Measurements from ENCODE around the gene PPP1R1C. TPM values are rescaled to one million over a fixed set of nuclear protein-coding genes. Genes with fewer than 3 reads are reported as not detected.
"Not testable (repeated sequence)": the region's sequence is repeated elsewhere in the genome, so short reads cannot be mapped to it uniquely, and the experiment has no call there.

PPP1R1C gene
- total and polyA plus RNA-seq, 2 donors from 2014 or later = 2.5 TPM

GRCh38 chr2:181955010-181955409 lies 30.6 kb upstream of the PPP1R1C start:
- Histone ChIP-seq H3K27me3 (ENCODE audit: control insufficient read depth, insufficient read depth, low read length) (no peaks in the 10 kb centered on the region), H3K4me1 (ENCODE audit: control insufficient read depth in 2 of 3, insufficient read depth in 2 of 3, low read depth in 1 of 3, low read length in 3 of 3) (peaks cover 0 to 4% (median 0%) of the 10 kb centered on the region in 3 donors), H3K9ac (ENCODE audit: low read length in 3 of 3) (no peak overlapping the region), H3K4me3 (ENCODE audit: low read length in 3 of 3) (no peak overlapping the region), H3K36me3 (ENCODE audit: control insufficient read depth in 2 of 3, insufficient read depth in 3 of 3, low read length in 3 of 3) (no peaks in the 10 kb centered on the region), H3K9me3 (ENCODE audit: control insufficient read depth in 2 of 3, insufficient read depth in 1 of 3, low read length in 3 of 3) (no peaks in the 10 kb centered on the region), H3K27ac (ENCODE audit: low read depth in 2 of 2, low read length in 2 of 2) (no peak overlapping the region)
- DNase-seq (no peak), FAIRE-seq (no peak)
- no peak for TF ChIP-seq CTCF (IDR thresholded peaks at IDR 0.05; ENCODE audit: borderline replicate concordance, extremely low read depth, insufficient read depth)
- intact Hi-C loops (cut with DNase I) = no loop called here

GRCh38 chr2:181955866-181956265 lies 29.8 kb upstream of the PPP1R1C start:
- DNase-seq; H3K9ac ChIP-seq (ENCODE audit: low read length in 3 of 3); H3K9me3 ChIP-seq (ENCODE audit: control insufficient read depth in 2 of 3, insufficient read depth in 1 of 3, low read length in 3 of 3); H3K36me3 ChIP-seq (ENCODE audit: control insufficient read depth in 2 of 3, insufficient read depth in 3 of 3, low read length in 3 of 3); H3K4me3 ChIP-seq (ENCODE audit: low read length in 3 of 3); FAIRE-seq; H3K4me1 ChIP-seq (ENCODE audit: control insufficient read depth in 2 of 3, insufficient read depth in 2 of 3, low read depth in 1 of 3, low read length in 3 of 3); H3K27me3 ChIP-seq (ENCODE audit: control insufficient read depth, insufficient read depth, low read length); H3K27ac ChIP-seq (ENCODE audit: low read depth in 2 of 2, low read length in 2 of 2); intact Hi-C loops (cut with DNase I): not testable (repeated sequence)

- Histone ChIP-seq H3K27ac (ENCODE audit: low read depth in 2 of 2, low read length in 2 of 2) (no peak overlapping the region), H3K9ac (ENCODE audit: low read length in 3 of 3) (no peak overlapping the region), H3K9me3 (ENCODE audit: control insufficient read depth in 2 of 3, insufficient read depth in 1 of 3, low read length in 3 of 3) (no peaks in the 10 kb centered on the region), H3K4me1 (ENCODE audit: control insufficient read depth in 2 of 3, insufficient read depth in 2 of 3, low read depth in 1 of 3, low read length in 3 of 3) (peaks cover 0 to 4% (median 0%) of the 10 kb centered on the region in 3 donors), H3K27me3 (ENCODE audit: control insufficient read depth, insufficient read depth, low read length) (no peaks in the 10 kb centered on the region), H3K4me3 (ENCODE audit: low read length in 3 of 3) (no peak overlapping the region), H3K36me3 (ENCODE audit: control insufficient read depth in 2 of 3, insufficient read depth in 3 of 3, low read length in 3 of 3) (no peaks in the 10 kb centered on the region)
- FAIRE-seq (no peak), DNase-seq (no peak)
- TF ChIP-seq CTCF (IDR thresholded peaks at IDR 0.05; ENCODE audit: borderline replicate concordance, extremely low read depth, insufficient read depth) = no peak
- intact Hi-C loops (cut with DNase I) = no loop called here
Observed at GRCh38 chr2:181957668-181958067, 28.0 kb upstream of the PPP1R1C start.

- FAIRE-seq = no peak
- no peaks in the 10 kb centered on the region for H3K36me3 ChIP-seq (ENCODE audit: control insufficient read depth in 2 of 3, insufficient read depth in 3 of 3, low read length in 3 of 3)
- intact Hi-C loops (cut with DNase I) = no loop called here
Observed at GRCh38 chr2:181958726-181959125, 26.9 kb upstream of the PPP1R1C start.

More at GRCh38 chr2:181958726-181959125, 26.9 kb upstream of the PPP1R1C start:
- Histone ChIP-seq H3K9me3 (ENCODE audit: control insufficient read depth in 2 of 3, insufficient read depth in 1 of 3, low read length in 3 of 3) (no peaks in the 10 kb centered on the region), H3K9ac (ENCODE audit: low read length in 3 of 3) (no peak overlapping the region), H3K27me3 (ENCODE audit: control insufficient read depth, insufficient read depth, low read length) (no peaks in the 10 kb centered on the region), H3K27ac (ENCODE audit: low read depth in 2 of 2, low read length in 2 of 2) (no peak overlapping the region), H3K4me1 (ENCODE audit: control insufficient read depth in 2 of 3, insufficient read depth in 2 of 3, low read depth in 1 of 3, low read length in 3 of 3) (peaks cover 0 to 4% (median 0%) of the 10 kb centered on the region in 3 donors), H3K4me3 (ENCODE audit: low read length in 3 of 3) (no peak overlapping the region)
- no peak for DNase-seq
- no peak for TF ChIP-seq CTCF (IDR thresholded peaks at IDR 0.05; ENCODE audit: borderline replicate concordance, extremely low read depth, insufficient read depth)

Measured in kidney (tissue), 14 donors.